GM23248 (cell line): ENCODE results near the gene SUPT5H.

Source experiments
- EZH2 ChIP-seq: fragments of 200-600 bp; sonication (generic); IDR thresholded peaks from 2 replicates; pipeline ENCODE4 v1.6.1; 2018; ENCODE audit warnings: antibody characterized with exemption, mild to moderate bottlenecking; ENCODE audit not compliant: insufficient read depth, poor library complexity, severe bottlenecking
- EZH2phosphoT487 ChIP-seq: fragments of 200-600 bp; sonication (generic); IDR thresholded peaks from 2 replicates; pipeline ENCODE4 v1.6.1; 2018; ENCODE audit warnings: antibody characterized with exemption, moderate library complexity, mild to moderate bottlenecking, low read depth; ENCODE audit not compliant: insufficient read depth

- TF ChIP-seq EZH2: no peak
- TF ChIP-seq EZH2phosphoT487: no peak
Observed at GRCh38 chr19:39524495-39524894, 79.1 kb downstream of the SUPT5H start.
